Astrocyte of the cerebellum (primary cell): ENCODE measurements around the gene AQP4.

Experiments
- DNase-seq: peaks from one replicate; pipeline ENCODE4 v3.0.0-alpha.2; 2011; ENCODE audit warnings: low read depth
- H3K4me3 ChIP-seq: 2 replicates; pipeline ENCODE4 v1.5.1; 2011; ENCODE audit warnings: mild to moderate bottlenecking, low read depth, low read length, moderate library complexity
- CTCF ChIP-seq: IDR thresholded peaks from 2 replicates; pipeline ENCODE4 v1.5.1; 2012; ENCODE audit warnings: low read length, low read depth, moderate library complexity, mild to moderate bottlenecking; ENCODE audit errors: missing control alignments
- in situ Hi-C: cut with HindIII; loops from 2 replicates; pipeline ENCODE4 v1.10.0; 2017; ENCODE audit warnings: low sequenced_read_pairs

The AQP4 gene

DNA sequence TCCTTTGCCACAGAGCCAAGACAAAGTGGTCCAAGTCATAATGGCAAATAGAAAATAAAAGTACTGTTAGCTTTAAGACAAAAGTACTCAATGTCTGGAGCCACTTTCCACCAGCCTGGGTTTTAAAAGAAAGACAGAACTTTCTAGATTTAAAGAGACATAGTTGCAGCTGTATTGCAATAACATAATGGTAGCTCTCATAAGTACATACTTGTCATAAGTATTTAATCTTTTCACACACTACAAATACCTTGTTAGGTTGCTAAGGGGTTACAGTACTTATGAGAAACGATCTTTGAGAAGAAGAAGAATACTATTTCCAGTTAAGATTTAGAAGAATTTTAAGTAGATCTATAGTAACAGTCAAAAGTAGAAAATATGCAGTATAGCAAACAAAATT lies 28.9 kb upstream of the AQP4 start:
- DNase-seq, result no peak
- TF ChIP-seq CTCF, result no peak
- H3K4me3 ChIP-seq, result no peak overlapping the region
- in situ Hi-C loops, result no loop called here

DNA sequence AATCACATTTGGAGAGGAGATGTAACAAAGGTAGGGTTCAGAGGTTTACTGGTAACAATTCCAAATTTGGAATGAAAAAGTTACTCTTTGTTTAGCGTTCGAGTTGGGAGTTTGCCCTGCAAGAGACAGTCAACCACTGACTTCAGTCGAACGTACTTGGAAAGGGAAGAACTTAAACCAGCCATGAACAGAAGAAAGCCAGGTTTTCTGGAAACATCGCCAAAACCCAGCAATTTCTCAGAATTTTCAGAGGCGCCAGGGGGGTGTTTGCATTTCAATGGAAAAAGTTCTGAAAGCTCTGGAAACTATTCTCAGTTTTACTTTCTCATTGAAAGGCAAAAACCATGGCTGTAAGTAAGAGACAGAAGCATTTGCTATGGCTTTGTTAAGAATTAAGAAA lies 28.5 kb upstream of the AQP4 start:
- no peak overlapping the region for H3K4me3 ChIP-seq
- DNase-seq, result no peak
- no peak for TF ChIP-seq CTCF
- in situ Hi-C loops, result no loop called here

DNA sequence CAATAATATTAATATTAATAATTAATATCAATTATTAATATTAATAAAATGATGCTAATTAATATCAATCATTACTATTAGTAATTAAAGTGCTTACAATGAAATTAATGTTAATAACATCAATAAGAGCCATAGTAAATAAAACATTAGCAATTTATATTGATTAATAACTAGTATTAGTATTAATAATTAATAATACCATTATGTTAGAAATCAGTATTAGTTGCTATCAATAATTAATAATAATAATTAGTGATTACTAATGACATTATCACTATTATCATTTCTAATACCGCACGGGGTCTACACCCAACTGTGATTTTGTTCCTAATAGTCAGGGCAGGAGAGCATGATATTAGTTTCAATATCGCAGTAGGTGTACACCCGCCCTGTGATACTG lies 22.8 kb upstream of the AQP4 start:
- no peak for DNase-seq
- in situ Hi-C loops, result no loop called here
- TF ChIP-seq CTCF, result no peak
- H3K4me3 ChIP-seq, result no peak overlapping the region

GRCh38 chr18:26875040-26875654 lies 9.6 kb upstream of the AQP4 start:
- DNase-seq, result no peak
- TF ChIP-seq CTCF, result no peak
- no peak overlapping the region for H3K4me3 ChIP-seq
- in situ Hi-C loops, result no loop called here

- DNase-seq, result no peak
- TF ChIP-seq CTCF, result no peak
- in situ Hi-C loops, result no loop called here
- no peak overlapping the region for H3K4me3 ChIP-seq
Observed at GRCh38 chr18:26874283-26874682, 8.8 kb upstream of the AQP4 start.

DNA sequence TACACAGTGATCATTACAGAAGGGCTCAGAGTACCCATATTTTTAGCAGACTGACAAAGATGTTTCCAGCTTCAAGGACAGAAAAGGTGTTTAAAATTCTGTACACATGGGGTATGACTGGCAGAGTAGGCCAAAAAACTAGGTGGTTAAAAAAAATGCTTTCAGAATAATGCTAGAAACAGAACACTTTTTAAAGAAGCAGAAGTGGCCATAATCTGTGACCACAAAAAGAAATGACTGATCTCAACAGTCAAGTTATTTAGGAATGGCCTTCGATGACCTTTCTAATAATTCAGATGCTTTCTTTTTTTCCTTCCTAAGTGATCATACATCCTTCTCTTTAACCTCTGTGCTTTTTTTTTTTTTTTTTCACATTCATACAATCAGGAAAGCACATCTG lies 4.1 kb upstream of the AQP4 start:
- DNase-seq, result no peak
- no peak for TF ChIP-seq CTCF
- in situ Hi-C loops, result no loop called here

More for the DNA sequence above, 4.1 kb upstream of the AQP4 start:
- no peak overlapping the region for H3K4me3 ChIP-seq
